GM12873 (cell line): Measurements from ENCODE around the gene P4HA1.

Experiments used
- CTCF ChIP-seq: IDR thresholded peaks from 2 replicates; pipeline ENCODE4 v1.5.1; 2012; ENCODE audit warnings: low read depth, mild to moderate bottlenecking, moderate library complexity, low read length, control low read depth; ENCODE audit not compliant: insufficient read depth; ENCODE audit errors: missing control alignments

The P4HA1 gene

GRCh38 chr10:73054286-73054685, 42.4 kb downstream of the P4HA1 start:
- TF ChIP-seq CTCF = no peak

GRCh38 chr10:73053275-73053674, 43.4 kb downstream of the P4HA1 start:
- no peak for TF ChIP-seq CTCF

GRCh38 chr10:73044378-73045285, 52.0 kb downstream of the P4HA1 start:
- TF ChIP-seq CTCF = no peak

- TF ChIP-seq CTCF = no peak
These were observed 52.8 kb downstream of the P4HA1 start for GRCh38 chr10:73043766-73044377.

- TF ChIP-seq CTCF = no peak
These were observed 53.3 kb downstream of the P4HA1 start for GRCh38 chr10:73043319-73043718.

- TF ChIP-seq CTCF = no peak
These were observed 54.5 kb downstream of the P4HA1 start for GRCh38 chr10:73042130-73042529.

GRCh38 chr10:73039635-73040034, 57.0 kb downstream of the P4HA1 start:
- TF ChIP-seq CTCF = no peak
